HG03060 (cell line): ENCODE data around the gene VPS33A.

Experiments
- ATAC-seq: cut with Tn5 transposase; IDR thresholded peaks from one replicate; pipeline ENCODE4 v1.9.1; 2021; ENCODE audit warnings: low read depth, moderate number of reproducible peaks; ENCODE audit not compliant: unreplicated experiment

The VPS33A gene

DNA sequence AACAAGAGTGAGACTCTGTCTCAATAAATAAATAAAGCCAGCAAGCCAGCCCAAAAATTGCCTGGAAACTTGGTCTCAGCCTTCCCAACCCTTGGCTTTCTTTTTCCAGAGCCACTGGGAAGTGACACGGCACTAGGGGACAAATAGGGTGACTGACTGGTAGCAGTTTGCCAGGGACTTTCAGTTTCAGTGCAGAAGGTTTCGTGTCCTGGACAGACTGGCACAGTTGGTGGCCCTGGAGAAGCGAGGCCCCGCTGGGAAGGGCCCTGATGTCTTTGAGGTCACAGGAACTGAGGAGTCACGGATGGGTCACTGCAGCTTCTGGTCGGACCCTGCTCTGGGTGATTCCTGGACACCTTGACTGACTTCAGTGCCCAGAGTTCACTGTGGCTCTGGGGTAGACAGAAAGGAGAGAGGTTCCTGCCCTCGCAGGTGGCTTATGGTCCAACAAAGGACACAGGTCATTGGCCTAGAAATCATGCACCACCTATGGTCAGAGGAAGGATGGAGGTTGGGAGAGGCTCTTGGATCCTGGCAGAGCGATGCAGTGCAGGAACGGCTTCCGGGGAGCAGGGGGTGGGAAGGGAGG is 80.7 kb downstream of the VPS33A start:
- ATAC-seq = no peak

DNA sequence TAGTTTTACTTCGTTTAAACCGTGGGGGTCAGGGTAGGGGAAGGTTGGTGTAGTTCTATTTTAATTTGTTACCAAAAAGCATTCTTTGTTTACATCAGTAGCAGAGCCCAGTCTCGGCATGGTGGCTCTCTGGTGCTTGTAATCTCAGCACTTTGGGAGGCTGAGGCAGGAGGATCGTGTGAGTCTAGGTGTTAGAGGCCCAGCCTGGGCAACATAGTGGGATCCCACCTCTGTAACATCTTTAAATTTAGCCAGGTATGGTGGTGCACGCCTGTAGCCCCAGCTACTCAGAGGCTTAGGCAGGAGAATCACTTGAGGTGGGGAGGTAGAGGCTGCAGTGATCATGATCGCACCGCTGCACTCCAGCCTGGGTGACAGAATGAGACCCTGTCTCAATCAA is 81.2 kb downstream of the VPS33A start:
- ATAC-seq = no peak

DNA sequence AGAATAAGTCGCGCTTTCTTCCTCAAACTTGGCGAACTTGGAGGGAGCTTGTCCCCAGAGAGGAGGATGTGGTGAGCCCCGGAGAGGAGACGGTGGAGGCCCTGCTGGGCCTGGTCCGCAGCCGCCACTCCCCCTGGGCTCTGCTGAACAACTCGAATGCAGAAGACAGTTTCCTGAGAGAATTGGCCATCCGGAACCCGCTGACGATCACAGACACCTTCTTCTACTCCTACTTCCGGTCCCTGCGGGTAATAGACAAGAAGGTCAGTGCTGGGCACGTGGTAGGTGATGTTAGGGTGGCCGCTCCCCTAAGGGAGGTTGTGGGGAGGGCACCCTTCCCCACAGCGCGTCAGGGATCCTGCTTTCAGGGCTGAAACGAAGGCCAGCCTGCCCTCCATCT is 81.8 kb downstream of the VPS33A start:
- no peak for ATAC-seq

DNA sequence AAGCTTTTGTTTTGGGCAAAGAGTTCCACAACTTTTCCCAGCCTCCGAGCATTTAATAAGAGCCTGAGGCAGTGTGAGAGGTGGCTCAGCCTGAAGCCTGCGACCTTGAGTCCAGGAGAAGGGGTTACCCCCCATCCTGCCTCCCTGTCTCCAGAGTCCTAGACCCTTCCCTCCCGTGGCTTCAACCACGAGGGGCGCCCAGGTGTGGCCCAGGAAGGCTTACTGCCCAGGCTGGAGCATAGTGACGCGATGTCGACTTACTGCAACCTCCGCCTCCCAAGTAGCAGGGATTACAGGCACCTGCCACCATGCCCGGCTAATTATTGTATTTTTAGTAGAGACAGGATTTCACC is 82.7 kb downstream of the VPS33A start:
- no peak for ATAC-seq

DNA sequence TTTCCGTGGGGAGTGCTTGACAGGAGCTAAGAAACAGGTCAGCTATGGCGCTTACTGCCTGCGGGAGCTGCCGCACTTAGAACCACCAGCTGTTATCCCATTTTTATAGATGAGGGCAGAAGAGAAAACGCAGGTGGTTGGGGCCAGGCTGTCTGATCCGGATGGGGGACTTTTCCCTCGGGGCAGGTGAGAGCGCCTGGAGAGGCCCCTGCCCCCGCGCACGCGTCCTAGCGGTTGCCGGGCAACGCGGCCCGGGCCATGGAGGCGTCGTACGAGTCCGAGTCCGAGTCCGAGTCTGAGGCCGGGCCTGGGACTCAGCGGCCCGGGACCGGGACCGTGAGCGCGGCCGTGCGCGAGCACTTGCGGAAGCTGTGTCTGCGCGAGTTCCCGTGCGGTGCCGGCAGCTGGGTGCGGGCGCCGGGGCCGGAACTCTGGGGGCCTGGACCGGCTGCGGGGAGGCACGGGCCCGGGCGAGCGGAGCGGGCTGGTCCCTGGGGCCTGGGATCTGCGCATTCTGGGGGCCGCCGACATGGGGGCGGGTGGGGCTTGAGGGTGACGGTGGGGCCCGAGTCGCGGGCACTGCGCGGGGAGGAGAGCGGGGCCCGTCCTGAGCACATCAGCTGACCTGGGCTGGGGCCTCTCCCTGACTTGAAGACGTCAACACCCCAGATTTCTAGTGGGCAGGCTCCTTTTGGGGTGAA is 83.3 kb downstream of the VPS33A start, which contains the start of gene LRRC43:
Gene LRRC43 (plus strand): TSS at position 237 of the 701 bp plus-strand sequence. CDS start 22 bp downstream, at position 259.
- no peak for ATAC-seq
